A549 (cell line): ENCODE results near the gene CDC42EP5.
A peak's percentile ranks its signal among the peaks of the same experiment; 100 is the strongest.

Source experiments
- CEBPB ChIP-seq, 2 experiments: fragments of >200 bp in 1 of 2; sonication (Bioruptor Twin) in 1 of 2; formaldehyde crosslinking in 1 of 2; IDR thresholded peaks; 2 replicates each; pipeline ENCODE4 v1.6.1; 2012 to 2016
- CHD4 ChIP-seq: fragments of 200-600 bp; sonication (generic); IDR thresholded peaks from 2 replicates; pipeline ENCODE4 v1.6.1; 2016; ENCODE audit warnings: antibody characterized with exemption, mild to moderate bottlenecking, borderline replicate concordance
- MYC ChIP-seq: IDR thresholded peaks from 2 replicates; pipeline ENCODE4 v1.6.1; 2012; ENCODE audit warnings: mild to moderate bottlenecking, inconsistent platforms, low read length, improper control_type of control experiment, borderline replicate concordance
- POLR2A ChIP-seq: IDR thresholded peaks from 2 replicates; pipeline ENCODE4 v1.6.1; 2012; ENCODE audit warnings: mild to moderate bottlenecking, low read length
- RARB ChIP-seq: fragments of 250-450 bp; sonication (Bioruptor Pico); IDR thresholded peaks from 2 replicates; pipeline ENCODE4 v1.8.0; 2021; ENCODE audit warnings: mild to moderate bottlenecking, moderate library complexity
- SMC3 ChIP-seq: fragments of >200 bp; sonication (Bioruptor Twin); formaldehyde crosslinking; IDR thresholded peaks from 3 replicates; pipeline ENCODE4 v1.6.1; 2018; ENCODE audit warnings: inconsistent platforms
- SREBF2 ChIP-seq: fragments of 450-650 bp; IDR thresholded peaks from 2 replicates; pipeline ENCODE4 v1.6.1; 2014; ENCODE audit warnings: mild to moderate bottlenecking, moderate library complexity
- TF ChIP-seq, protein P1 (sequence below): fragments of >200 bp; sonication (Bioruptor Twin); formaldehyde crosslinking; IDR thresholded peaks from 3 replicates; pipeline ENCODE4 v1.5.1; 2016
- TF ChIP-seq, protein P2 (sequence below): fragments of 200-600 bp; sonication (generic); IDR thresholded peaks from 2 replicates; pipeline ENCODE4 v1.6.1; 2016; ENCODE audit warnings: antibody characterized with exemption, mild to moderate bottlenecking, moderate library complexity
- TF ChIP-seq, protein P3 (sequence below): fragments of >200 bp; sonication (Bioruptor Twin); formaldehyde crosslinking; IDR thresholded peaks from 3 replicates; pipeline ENCODE4 v1.6.1; 2016
- TF ChIP-seq, protein P4 (sequence below): IDR thresholded peaks from 2 replicates; pipeline ENCODE4 v1.6.1; 2012
- TF ChIP-seq, protein P5 (sequence below): fragments of 250-450 bp; sonication (Bioruptor Pico); IDR thresholded peaks from 2 replicates; pipeline ENCODE4 v1.5.0; 2021; ENCODE audit warnings: mild to moderate bottlenecking, moderate library complexity, borderline replicate concordance

DNA sequence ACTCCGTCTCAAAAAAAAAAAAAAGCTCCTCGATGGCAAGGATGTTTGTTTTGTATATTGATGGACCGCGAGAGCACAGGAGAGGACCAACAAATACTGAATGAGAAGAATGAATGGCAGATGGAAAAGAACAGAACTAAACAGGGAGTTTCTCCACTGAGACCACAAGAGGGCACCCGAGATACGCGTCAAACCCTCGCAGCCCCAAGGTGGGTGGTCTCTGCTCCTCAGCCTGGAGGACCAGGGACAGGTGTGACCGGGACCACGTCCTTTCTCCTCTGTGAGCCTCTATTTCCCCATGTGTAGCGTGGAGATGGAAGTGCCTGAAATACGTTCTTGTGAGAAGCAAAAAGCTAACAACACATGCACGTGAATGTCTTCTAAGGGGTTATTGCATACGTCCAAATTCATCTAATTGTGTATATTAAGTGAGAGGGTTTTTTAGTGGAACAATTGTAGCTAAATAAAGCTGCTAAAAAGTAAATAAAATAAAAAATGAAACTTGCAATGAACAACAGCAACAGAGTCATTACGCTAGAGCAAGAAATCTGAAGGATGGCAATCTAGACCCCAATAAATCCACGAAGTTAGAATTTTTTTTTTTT lies 8.3 kb upstream of the CDC42EP5 start:
- TF ChIP-seq, protein P1, sequence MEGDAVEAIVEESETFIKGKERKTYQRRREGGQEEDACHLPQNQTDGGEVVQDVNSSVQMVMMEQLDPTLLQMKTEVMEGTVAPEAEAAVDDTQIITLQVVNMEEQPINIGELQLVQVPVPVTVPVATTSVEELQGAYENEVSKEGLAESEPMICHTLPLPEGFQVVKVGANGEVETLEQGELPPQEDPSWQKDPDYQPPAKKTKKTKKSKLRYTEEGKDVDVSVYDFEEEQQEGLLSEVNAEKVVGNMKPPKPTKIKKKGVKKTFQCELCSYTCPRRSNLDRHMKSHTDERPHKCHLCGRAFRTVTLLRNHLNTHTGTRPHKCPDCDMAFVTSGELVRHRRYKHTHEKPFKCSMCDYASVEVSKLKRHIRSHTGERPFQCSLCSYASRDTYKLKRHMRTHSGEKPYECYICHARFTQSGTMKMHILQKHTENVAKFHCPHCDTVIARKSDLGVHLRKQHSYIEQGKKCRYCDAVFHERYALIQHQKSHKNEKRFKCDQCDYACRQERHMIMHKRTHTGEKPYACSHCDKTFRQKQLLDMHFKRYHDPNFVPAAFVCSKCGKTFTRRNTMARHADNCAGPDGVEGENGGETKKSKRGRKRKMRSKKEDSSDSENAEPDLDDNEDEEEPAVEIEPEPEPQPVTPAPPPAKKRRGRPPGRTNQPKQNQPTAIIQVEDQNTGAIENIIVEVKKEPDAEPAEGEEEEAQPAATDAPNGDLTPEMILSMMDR = peak; percentile 79
- TF ChIP-seq, protein P2, sequence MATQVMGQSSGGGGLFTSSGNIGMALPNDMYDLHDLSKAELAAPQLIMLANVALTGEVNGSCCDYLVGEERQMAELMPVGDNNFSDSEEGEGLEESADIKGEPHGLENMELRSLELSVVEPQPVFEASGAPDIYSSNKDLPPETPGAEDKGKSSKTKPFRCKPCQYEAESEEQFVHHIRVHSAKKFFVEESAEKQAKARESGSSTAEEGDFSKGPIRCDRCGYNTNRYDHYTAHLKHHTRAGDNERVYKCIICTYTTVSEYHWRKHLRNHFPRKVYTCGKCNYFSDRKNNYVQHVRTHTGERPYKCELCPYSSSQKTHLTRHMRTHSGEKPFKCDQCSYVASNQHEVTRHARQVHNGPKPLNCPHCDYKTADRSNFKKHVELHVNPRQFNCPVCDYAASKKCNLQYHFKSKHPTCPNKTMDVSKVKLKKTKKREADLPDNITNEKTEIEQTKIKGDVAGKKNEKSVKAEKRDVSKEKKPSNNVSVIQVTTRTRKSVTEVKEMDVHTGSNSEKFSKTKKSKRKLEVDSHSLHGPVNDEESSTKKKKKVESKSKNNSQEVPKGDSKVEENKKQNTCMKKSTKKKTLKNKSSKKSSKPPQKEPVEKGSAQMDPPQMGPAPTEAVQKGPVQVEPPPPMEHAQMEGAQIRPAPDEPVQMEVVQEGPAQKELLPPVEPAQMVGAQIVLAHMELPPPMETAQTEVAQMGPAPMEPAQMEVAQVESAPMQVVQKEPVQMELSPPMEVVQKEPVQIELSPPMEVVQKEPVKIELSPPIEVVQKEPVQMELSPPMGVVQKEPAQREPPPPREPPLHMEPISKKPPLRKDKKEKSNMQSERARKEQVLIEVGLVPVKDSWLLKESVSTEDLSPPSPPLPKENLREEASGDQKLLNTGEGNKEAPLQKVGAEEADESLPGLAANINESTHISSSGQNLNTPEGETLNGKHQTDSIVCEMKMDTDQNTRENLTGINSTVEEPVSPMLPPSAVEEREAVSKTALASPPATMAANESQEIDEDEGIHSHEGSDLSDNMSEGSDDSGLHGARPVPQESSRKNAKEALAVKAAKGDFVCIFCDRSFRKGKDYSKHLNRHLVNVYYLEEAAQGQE = no peak
- TF ChIP-seq SREBF2 (no peak), POLR2A (no peak), CHD4 (no peak), SMC3 (peak; percentile 51), RARB (CRISPR knock-in tag) (no peak), CEBPB (IDR thresholded peaks at IDR 0.05) (no peak), MYC (no peak)
- TF ChIP-seq, protein P3, sequence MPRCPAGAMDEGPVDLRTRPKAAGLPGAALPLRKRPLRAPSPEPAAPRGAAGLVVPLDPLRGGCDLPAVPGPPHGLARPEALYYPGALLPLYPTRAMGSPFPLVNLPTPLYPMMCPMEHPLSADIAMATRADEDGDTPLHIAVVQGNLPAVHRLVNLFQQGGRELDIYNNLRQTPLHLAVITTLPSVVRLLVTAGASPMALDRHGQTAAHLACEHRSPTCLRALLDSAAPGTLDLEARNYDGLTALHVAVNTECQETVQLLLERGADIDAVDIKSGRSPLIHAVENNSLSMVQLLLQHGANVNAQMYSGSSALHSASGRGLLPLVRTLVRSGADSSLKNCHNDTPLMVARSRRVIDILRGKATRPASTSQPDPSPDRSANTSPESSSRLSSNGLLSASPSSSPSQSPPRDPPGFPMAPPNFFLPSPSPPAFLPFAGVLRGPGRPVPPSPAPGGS = no peak
- TF ChIP-seq, protein P4, sequence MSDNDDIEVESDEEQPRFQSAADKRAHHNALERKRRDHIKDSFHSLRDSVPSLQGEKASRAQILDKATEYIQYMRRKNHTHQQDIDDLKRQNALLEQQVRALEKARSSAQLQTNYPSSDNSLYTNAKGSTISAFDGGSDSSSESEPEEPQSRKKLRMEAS = no peak
- TF ChIP-seq, protein P5, sequence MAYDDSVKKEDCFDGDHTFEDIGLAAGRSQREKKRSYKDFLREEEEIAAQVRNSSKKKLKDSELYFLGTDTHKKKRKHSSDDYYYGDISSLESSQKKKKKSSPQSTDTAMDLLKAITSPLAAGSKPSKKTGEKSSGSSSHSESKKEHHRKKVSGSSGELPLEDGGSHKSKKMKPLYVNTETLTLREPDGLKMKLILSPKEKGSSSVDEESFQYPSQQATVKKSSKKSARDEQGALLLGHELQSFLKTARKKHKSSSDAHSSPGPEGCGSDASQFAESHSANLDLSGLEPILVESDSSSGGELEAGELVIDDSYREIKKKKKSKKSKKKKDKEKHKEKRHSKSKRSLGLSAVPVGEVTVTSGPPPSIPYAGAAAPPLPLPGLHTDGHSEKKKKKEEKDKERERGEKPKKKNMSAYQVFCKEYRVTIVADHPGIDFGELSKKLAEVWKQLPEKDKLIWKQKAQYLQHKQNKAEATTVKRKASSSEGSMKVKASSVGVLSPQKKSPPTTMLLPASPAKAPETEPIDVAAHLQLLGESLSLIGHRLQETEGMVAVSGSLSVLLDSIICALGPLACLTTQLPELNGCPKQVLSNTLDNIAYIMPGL = no peak
